Fibroblast of the aortic adventitia (primary cell): ENCODE data around the gene ARFIP2. TPM values are rescaled to one million over a fixed set of nuclear protein-coding genes. Genes with fewer than 3 reads are reported as not detected.

ENCODE experiments used
- DNase-seq: peaks from one replicate; pipeline ENCODE4 v3.0.0-alpha.2; 2010; ENCODE audit warnings: low read depth
- H3K4me3 ChIP-seq: 2 replicates; pipeline ENCODE4 v1.5.1; 2011; ENCODE audit warnings: low read depth, mild to moderate bottlenecking, control low read depth, low read length, moderate library complexity
- CTCF ChIP-seq: IDR thresholded peaks from 2 replicates; pipeline ENCODE4 v1.5.1; 2011; ENCODE audit warnings: mild to moderate bottlenecking, low read length, control low read depth, inconsistent platforms; ENCODE audit not compliant: insufficient read depth
- total RNA-seq: library from RNA; depleted of rRNA; stranded (reverse); fragments of >200 nt; gene quantifications from 2 replicates; pipeline ENCODE4 v1.2.3, GENCODE V29; 2012; ENCODE audit warnings: low replicate concordance

The ARFIP2 gene
- total RNA-seq, 1 donor: 49.1 TPM

- TF ChIP-seq CTCF: no peak
- H3K4me3 ChIP-seq: no peak overlapping the region
- no peak for DNase-seq
Measured at GRCh38 chr11:6516865-6517264, 35.7 kb upstream of the ARFIP2 start.

GRCh38 chr11:6505577-6506240 is 24.6 kb upstream of the ARFIP2 start:
- peak; percentile 73 for DNase-seq
- no peak overlapping the region for H3K4me3 ChIP-seq
- peak; percentile 66 for TF ChIP-seq CTCF

- no peak for DNase-seq
- H3K4me3 ChIP-seq: no peak overlapping the region
- TF ChIP-seq CTCF: no peak
Measured at GRCh38 chr11:6504166-6504565, 23.0 kb upstream of the ARFIP2 start.

GRCh38 chr11:6502382-6502781 is 21.3 kb upstream of the ARFIP2 start:
- no peak overlapping the region for H3K4me3 ChIP-seq
- no peak for TF ChIP-seq CTCF
- no peak for DNase-seq

- TF ChIP-seq CTCF: no peak
- no peak overlapping the region for H3K4me3 ChIP-seq
- DNase-seq: no peak
Measured at GRCh38 chr11:6498544-6498943, 17.4 kb upstream of the ARFIP2 start.

- H3K4me3 ChIP-seq: no peak overlapping the region
- TF ChIP-seq CTCF: no peak
- peak; percentile 91 for DNase-seq
Measured at GRCh38 chr11:6498121-6498520, 17.0 kb upstream of the ARFIP2 start.

GRCh38 chr11:6497069-6497839 is 16.1 kb upstream of the ARFIP2 start, which contains the start of gene DNHD1:
DNHD1 (plus strand) TSS chr11:6497280; CDS start chr11:6498216, 936 bp downstream.
- H3K4me3 ChIP-seq: no peak within 1 kb of the TSS
- no peak for DNase-seq
- no peak for TF ChIP-seq CTCF
